HCT116 (cell line): ENCODE results near the gene TM9SF2.

ENCODE experiments used
- CBX3 ChIP-seq: IDR thresholded peaks from 2 replicates; pipeline ENCODE4 v1.6.1; 2012; ENCODE audit warnings: low read depth
- SRF ChIP-seq: IDR thresholded peaks from 2 replicates; pipeline ENCODE4 v1.6.1; 2012; ENCODE audit warnings: low read depth
- ZNF274 ChIP-seq: fragments of 200-500 bp; sonication (Bioruptor generic); IDR thresholded peaks from 2 replicates; pipeline ENCODE4 v1.6.1; 2014; ENCODE audit warnings: mild to moderate bottlenecking, low read depth, low read length, inconsistent platforms
- TF ChIP-seq, protein P1 (sequence below), 3 experiments: fragments of 200-600 bp in 1 of 3; sonication (generic) in 1 of 3; IDR thresholded peaks in 2 of 3; conservative IDR thresholded peaks in 1 of 3; 2 replicates each; pipeline ENCODE4 v1.5.1; 2012 to 2017; ENCODE audit warnings: low read depth in 2 of 3, low read length in 2 of 3, antibody characterized with exemption in 1 of 3, borderline replicate concordance in 1 of 3, control low read depth in 1 of 3, mild to moderate bottlenecking in 1 of 3, mixed read lengths in 1 of 3, mixed run types in 1 of 3, moderate library complexity in 1 of 3; ENCODE audit not compliant: insufficient read depth in 1 of 3

DNA sequence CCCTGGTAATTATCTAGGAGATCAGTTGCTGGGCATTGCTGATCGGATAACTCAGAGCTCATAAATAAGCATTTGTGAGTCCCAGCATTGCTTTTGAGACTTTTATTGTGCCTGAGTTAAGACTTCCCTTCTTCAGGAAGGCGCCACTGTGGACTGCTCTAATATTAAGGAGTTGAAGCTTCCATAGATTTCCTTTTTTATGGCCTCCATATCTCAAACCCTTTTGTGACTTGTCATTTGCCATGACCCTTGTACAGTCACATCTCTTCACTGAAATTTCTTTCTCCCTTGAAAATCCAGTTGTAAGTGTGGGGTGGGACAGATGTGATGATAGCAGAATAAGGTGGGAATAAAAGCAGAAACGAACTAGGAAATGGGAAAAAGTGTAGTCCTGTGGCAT lies 6.3 kb downstream of the TM9SF2 start:
- TF ChIP-seq, protein P1, sequence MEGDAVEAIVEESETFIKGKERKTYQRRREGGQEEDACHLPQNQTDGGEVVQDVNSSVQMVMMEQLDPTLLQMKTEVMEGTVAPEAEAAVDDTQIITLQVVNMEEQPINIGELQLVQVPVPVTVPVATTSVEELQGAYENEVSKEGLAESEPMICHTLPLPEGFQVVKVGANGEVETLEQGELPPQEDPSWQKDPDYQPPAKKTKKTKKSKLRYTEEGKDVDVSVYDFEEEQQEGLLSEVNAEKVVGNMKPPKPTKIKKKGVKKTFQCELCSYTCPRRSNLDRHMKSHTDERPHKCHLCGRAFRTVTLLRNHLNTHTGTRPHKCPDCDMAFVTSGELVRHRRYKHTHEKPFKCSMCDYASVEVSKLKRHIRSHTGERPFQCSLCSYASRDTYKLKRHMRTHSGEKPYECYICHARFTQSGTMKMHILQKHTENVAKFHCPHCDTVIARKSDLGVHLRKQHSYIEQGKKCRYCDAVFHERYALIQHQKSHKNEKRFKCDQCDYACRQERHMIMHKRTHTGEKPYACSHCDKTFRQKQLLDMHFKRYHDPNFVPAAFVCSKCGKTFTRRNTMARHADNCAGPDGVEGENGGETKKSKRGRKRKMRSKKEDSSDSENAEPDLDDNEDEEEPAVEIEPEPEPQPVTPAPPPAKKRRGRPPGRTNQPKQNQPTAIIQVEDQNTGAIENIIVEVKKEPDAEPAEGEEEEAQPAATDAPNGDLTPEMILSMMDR (IDR thresholded peaks at IDR 0.05 in 2 of 3, conservative IDR thresholded peaks at IDR 0.05 in 1 of 3; ENCODE audit: borderline replicate concordance in 1 of 3, insufficient read depth in 1 of 3, low read depth in 2 of 3, low read length in 2 of 3), result no peak
- TF ChIP-seq SRF, result no peak
- TF ChIP-seq CBX3, result no peak
- no peak for TF ChIP-seq ZNF274
